GM12864 (cell line): ENCODE measurements around the gene PPIH.

ENCODE experiments used
- DNase-seq: peaks from one replicate; pipeline ENCODE4 v3.0.0-alpha.2; 2011; ENCODE audit warnings: low read depth
- H3K4me3 ChIP-seq: 2 replicates; pipeline ENCODE4 v1.5.1; 2011; ENCODE audit warnings: mild to moderate bottlenecking, low read depth, low read length, control low read depth
- TF ChIP-seq, protein P1 (sequence below): IDR thresholded peaks from 2 replicates; pipeline ENCODE4 v1.5.1; 2011; ENCODE audit warnings: low read depth, mild to moderate bottlenecking, moderate library complexity, low read length, control low read depth, inconsistent platforms; ENCODE audit errors: missing control alignments

Gene PPIH

DNA sequence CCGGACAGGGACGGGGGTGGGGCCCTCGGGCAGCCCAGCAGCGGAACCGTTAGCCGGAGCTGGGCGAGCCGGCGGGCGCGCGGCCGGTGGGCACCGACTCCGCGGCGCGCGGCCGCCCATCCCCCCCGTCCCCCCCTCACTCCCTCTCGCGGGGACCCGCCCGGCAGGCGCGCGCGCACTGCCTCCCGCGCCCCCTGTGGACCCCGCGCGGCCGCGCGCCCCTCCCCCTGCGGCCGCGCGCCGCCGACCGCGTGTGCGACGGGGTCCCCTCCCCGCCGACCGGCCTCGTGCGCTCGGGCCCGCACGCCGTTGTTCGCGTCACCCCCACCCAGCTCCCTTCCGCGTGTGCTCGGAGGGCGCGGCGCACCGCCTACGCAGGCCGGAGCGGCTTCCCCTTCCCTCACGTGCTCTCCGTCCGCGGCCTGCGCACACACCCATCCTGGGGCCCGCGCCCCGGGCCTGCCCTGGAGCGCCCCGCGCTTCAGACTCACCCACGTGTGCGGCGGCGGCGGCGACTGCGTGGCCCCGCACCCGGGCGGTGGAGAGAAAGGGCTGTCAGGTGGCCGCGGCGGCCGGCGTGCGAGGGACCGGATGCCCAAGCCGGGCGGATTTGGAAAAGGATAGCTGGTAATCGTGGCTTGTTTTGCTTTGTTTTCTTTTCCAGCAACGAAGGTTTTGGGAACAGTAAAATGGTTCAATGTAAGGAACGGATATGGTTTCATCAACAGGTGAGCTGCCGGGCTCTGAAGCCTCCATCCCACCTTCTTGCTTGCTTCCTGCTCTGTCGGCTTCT lies 24.7 kb downstream of the PPIH start:
- peak; percentile 57 for DNase-seq
- TF ChIP-seq, protein P1, sequence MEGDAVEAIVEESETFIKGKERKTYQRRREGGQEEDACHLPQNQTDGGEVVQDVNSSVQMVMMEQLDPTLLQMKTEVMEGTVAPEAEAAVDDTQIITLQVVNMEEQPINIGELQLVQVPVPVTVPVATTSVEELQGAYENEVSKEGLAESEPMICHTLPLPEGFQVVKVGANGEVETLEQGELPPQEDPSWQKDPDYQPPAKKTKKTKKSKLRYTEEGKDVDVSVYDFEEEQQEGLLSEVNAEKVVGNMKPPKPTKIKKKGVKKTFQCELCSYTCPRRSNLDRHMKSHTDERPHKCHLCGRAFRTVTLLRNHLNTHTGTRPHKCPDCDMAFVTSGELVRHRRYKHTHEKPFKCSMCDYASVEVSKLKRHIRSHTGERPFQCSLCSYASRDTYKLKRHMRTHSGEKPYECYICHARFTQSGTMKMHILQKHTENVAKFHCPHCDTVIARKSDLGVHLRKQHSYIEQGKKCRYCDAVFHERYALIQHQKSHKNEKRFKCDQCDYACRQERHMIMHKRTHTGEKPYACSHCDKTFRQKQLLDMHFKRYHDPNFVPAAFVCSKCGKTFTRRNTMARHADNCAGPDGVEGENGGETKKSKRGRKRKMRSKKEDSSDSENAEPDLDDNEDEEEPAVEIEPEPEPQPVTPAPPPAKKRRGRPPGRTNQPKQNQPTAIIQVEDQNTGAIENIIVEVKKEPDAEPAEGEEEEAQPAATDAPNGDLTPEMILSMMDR, result no peak
- H3K4me3 ChIP-seq, result peak overlapping the region; percentile 63

- peak overlapping the region; percentile 63 for H3K4me3 ChIP-seq
- TF ChIP-seq, protein P1, result no peak
- DNase-seq, result no peak
Measured at GRCh38 chr1:42684139-42684538, 25.9 kb downstream of the PPIH start.

DNA sequence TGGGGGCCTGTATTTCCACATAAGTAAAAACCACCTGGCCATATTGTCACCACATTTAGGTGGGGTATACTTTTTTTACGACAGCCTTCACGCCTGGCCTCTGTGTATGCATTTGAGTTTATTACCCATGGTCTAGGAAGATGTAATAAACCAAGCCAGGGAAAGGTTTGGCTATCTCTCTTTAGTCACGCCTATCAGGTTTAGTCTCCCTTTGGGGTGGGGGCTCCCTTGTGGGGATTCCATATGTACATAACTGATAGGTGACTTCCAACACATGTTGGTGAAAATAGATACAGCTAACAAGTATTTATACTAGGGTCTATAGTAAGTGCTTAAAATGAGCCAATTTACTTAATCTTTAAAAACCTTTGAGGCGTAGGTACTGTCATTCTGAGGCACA lies 28.2 kb downstream of the PPIH start:
- TF ChIP-seq, protein P1, result no peak
- no peak overlapping the region for H3K4me3 ChIP-seq
- no peak for DNase-seq

DNA sequence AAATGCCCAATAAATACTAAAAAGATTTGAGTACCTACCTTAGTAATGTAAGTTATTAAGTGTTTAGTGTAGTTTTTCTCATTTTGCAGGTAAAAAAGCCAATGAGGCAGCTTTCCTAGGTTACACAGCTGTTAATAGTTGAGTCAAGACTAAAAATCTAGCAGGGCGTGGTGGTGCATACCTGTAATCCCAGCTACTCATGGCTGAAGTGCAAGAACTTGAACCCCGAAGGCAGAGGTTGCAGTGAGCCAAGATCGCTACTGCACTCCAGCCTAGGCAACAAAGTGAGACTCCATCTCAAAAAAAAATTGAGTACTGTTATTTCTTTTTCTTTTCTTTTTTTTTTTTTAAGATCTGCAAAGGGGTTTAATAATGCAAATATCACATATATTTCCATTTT lies 31.7 kb downstream of the PPIH start:
- no peak overlapping the region for H3K4me3 ChIP-seq
- TF ChIP-seq, protein P1, result no peak

DNA sequence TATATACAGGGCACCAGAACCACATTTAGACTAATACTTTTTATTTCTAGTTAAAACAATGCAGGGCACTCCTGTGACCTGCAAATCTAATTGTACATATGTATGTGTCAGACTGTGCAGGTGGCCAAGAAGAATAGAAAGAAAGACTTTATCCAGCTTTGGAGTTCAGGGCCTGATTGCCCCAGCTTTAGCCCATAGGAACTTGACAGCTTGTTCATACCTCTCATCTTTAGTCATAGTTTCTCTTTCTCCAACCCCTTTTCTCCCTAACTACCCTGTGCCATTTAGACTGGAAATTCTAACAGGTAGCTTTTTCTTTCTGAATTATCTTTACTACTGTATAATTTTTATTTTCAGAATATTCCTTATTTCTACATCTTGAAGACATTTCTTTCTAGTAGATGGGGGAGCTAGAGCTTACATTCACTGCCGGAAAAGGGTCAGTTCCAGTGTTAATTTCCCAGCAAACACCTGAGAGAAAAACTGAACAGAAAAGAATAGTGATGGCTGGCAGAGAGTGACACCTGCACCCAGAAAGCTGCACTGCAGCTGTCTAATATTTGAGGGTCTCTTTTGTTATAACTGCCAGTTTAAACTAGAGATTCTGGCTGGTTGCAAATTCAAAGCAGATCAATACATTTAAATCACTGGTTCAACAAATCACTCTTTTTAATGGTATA lies 32.4 kb downstream of the PPIH start:
- no peak for DNase-seq
- TF ChIP-seq, protein P1, result peak; percentile 23
- H3K4me3 ChIP-seq, result no peak overlapping the region

More for the DNA sequence above, 31.7 kb downstream of the PPIH start:
- no peak for DNase-seq

GRCh38 chr1:42691157-42691498 lies 32.9 kb downstream of the PPIH start:
- DNase-seq, result no peak
- TF ChIP-seq, protein P1, result no peak
- H3K4me3 ChIP-seq, result no peak overlapping the region
